Measurements from ENCODE around the gene IGFBP3. TPM values are rescaled to one million over a fixed set of nuclear protein-coding genes. Genes with fewer than 3 reads are reported as not detected.

Gene IGFBP3
- total RNA-seq, 1 donor from 2014 or later: 763 TPM

DNA sequence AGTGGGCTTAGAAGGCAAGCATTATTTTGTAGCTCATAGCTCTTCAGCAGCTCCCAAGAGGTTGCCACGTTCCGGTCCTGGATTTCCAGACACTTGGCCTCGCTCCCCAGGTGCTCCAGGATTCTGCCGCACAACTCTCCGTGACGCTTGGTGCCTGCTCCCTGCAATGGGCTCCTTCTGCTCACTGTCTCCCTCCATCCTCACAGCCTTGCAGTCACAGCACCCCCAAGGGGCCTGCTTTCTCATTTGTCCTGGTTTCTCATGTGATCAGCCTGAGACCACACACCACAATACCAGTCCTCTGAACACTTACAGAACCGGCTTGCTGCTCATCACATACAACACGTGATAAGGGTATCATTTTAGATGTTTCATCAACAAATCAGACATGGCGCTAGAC lies 9.8 kb downstream of the IGFBP3 start:
- DNase-seq (ENCODE audit: low spot score in 2 of 2): no peak
- TF ChIP-seq, protein P1, sequence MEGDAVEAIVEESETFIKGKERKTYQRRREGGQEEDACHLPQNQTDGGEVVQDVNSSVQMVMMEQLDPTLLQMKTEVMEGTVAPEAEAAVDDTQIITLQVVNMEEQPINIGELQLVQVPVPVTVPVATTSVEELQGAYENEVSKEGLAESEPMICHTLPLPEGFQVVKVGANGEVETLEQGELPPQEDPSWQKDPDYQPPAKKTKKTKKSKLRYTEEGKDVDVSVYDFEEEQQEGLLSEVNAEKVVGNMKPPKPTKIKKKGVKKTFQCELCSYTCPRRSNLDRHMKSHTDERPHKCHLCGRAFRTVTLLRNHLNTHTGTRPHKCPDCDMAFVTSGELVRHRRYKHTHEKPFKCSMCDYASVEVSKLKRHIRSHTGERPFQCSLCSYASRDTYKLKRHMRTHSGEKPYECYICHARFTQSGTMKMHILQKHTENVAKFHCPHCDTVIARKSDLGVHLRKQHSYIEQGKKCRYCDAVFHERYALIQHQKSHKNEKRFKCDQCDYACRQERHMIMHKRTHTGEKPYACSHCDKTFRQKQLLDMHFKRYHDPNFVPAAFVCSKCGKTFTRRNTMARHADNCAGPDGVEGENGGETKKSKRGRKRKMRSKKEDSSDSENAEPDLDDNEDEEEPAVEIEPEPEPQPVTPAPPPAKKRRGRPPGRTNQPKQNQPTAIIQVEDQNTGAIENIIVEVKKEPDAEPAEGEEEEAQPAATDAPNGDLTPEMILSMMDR (IDR thresholded peaks at IDR 0.05): no peak
- Histone ChIP-seq H3K36me3 (peaks cover 33 to 50% of the 10 kb centered on the region in 2 donors), H3K27me3 (no peaks in the 10 kb centered on the region), H3K4me1 (no peaks in the 10 kb centered on the region), H3K9me3 (no peaks in the 10 kb centered on the region), H3K27ac (no peak overlapping the region), H3K4me3 (no peak overlapping the region)
- intact Hi-C loops (cut with DNase I): no loop called here

DNA sequence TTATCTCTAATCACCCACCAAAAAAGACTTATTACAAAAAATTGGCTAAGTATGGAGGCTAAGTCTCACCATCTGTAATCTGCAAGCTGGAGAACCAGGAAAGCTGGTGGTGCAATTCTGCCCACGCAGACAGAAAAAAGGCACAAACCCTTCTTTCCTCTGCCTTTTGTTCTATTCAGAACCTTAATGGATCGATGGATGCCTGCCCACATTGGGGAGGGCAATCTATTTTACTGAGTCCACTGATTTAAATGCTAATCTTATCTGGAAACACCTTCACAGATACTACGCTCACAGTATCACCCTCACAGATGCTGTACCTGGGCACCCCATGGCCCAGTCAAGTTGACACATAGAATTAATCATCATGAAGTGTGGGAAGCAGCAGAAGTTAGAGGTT lies 10.2 kb downstream of the IGFBP3 start:
- intact Hi-C loops (cut with DNase I): no loop called here
- Histone ChIP-seq H3K4me1 (no peaks in the 10 kb centered on the region), H3K36me3 (peaks cover 29 to 46% of the 10 kb centered on the region in 2 donors), H3K9me3 (no peaks in the 10 kb centered on the region), H3K27ac (no peak overlapping the region), H3K4me3 (no peak overlapping the region), H3K27me3 (no peaks in the 10 kb centered on the region)
- TF ChIP-seq, protein P1 (IDR thresholded peaks at IDR 0.05): no peak
- DNase-seq (ENCODE audit: low spot score in 2 of 2): no peak

DNA sequence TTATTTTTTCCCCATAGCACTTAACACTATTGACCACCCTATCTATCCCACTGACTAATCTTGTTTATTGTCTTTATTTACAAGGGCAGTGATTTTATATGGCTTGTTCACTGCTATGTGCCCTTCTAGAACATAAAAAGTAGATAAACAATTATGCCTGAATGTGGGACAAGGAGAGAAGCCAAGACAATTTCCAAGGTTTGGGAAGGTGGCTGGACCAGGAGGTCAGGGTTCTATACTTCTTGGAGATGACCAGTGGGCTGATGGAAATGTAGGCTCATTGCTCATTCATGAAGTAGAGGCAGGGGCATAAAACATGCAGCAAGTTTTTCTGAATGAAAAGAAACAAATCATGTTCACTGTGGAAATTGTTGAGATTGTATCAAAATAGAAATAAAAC lies 11.5 kb downstream of the IGFBP3 start:
- no peak for DNase-seq (ENCODE audit: low spot score in 2 of 2)
- intact Hi-C loops (cut with DNase I): no loop called here
- Histone ChIP-seq H3K27me3 (no peaks in the 10 kb centered on the region), H3K4me1 (no peaks in the 10 kb centered on the region), H3K4me3 (no peak overlapping the region), H3K36me3 (peaks cover 18 to 34% of the 10 kb centered on the region in 2 donors), H3K27ac (no peak overlapping the region), H3K9me3 (no peaks in the 10 kb centered on the region)
- TF ChIP-seq, protein P1 (IDR thresholded peaks at IDR 0.05): no peak

DNA sequence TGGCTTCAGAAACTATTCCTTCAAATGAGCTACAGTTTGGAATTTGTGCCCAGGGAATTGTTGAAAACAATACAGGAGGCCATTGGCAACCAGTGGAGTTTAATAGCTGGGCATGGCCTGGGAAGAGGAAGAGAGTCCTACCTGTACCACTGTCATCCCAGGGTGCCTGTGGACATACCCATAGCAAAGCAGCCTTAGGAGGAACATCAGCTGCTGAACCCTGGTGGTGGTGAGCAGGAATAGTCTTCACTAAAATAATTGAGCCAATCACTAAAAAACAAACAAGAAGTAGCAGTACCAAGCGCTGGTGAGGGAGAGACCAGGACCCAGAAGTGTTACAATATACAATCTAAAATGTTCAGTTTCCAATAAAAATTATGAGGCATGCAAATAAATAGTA lies 18.3 kb downstream of the IGFBP3 start:
- H3K27ac ChIP-seq: no peak overlapping the region
- DNase-seq (ENCODE audit: low spot score in 2 of 2): no peak
- intact Hi-C loops (cut with DNase I): no loop called here
- no peaks in the 10 kb centered on the region for H3K4me1 ChIP-seq
- TF ChIP-seq, protein P1 (IDR thresholded peaks at IDR 0.05): no peak
- no peaks in the 10 kb centered on the region for H3K27me3 ChIP-seq
- no peak overlapping the region for H3K4me3 ChIP-seq
- H3K36me3 ChIP-seq: no peaks in the 10 kb centered on the region
- no peaks in the 10 kb centered on the region for H3K9me3 ChIP-seq

DNA sequence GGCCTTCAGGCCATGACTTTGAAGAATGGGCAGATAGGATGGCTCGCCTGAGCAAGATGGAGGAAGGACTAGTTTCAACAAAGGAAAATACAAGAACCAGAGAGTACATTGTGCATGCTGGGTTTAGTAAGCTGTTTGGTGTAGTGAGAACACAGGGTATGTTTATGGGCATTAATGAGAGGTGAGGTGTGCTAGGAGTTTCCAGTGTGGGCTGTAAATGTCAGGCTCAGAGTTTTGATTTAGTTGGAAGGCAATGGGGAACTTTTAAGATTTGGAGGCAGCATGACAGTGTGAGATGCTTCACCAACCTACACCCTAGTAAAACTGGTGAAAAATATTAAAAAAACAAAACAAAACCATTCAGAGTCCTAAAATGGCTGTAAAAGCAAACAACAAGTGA lies 19.5 kb downstream of the IGFBP3 start:
- no peaks in the 10 kb centered on the region for H3K4me1 ChIP-seq
- DNase-seq (ENCODE audit: low spot score in 2 of 2): no peak
- no peak overlapping the region for H3K4me3 ChIP-seq
- H3K27ac ChIP-seq: no peak overlapping the region
- H3K27me3 ChIP-seq: no peaks in the 10 kb centered on the region
- TF ChIP-seq, protein P1 (IDR thresholded peaks at IDR 0.05): no peak
- H3K36me3 ChIP-seq: no peaks in the 10 kb centered on the region
- no peaks in the 10 kb centered on the region for H3K9me3 ChIP-seq
- intact Hi-C loops (cut with DNase I): no loop called here

DNA sequence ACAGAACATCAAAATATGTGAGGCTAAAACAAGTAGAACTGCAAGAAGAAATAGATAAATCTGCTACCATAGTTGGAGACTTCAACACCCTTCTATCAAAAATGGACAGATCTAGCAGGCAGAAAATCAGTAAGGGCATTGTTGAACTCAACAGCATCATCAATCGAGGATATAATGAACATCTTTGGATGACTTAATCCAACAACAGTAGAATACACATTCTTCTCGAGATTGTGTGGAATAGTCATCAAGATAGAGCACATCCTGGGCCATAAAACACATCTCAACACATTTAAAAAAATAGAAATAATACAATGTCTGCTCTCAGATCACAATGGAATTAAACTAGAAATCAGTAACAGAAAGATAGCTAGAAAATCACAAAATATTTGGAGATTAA lies 22.9 kb downstream of the IGFBP3 start:
- H3K4me3 ChIP-seq: no peak overlapping the region
- H3K9me3 ChIP-seq: no peaks in the 10 kb centered on the region
- DNase-seq (ENCODE audit: low spot score in 2 of 2): no peak
- H3K27ac ChIP-seq: no peak overlapping the region
- H3K4me1 ChIP-seq: no peaks in the 10 kb centered on the region
- H3K27me3 ChIP-seq: no peaks in the 10 kb centered on the region
- intact Hi-C loops (cut with DNase I): no loop called here
- no peaks in the 10 kb centered on the region for H3K36me3 ChIP-seq
- TF ChIP-seq, protein P1 (IDR thresholded peaks at IDR 0.05): no peak
